Peyer's patch (tissue), 4 donors: Measurements from ENCODE around the gene TEAD3.

Experiments used
- CTCF ChIP-seq, 6 experiments: fragments of 450-650 bp in 4 of 6; fragments of 200-600 bp in 2 of 6; sonication (generic) in 1 of 6; IDR thresholded peaks; one replicate each; pipeline ENCODE4 v1.5.1; 2017 to 2019; ENCODE audit warnings: antibody characterized with exemption in 6 of 6, mild to moderate bottlenecking in 3 of 6, moderate library complexity in 1 of 6
- POLR2A ChIP-seq, 2 donors: fragments of 450-650 bp; IDR thresholded peaks; one replicate each; pipeline ENCODE4 v1.5.1; 2017; ENCODE audit warnings: antibody characterized with exemption in 2 of 2, mild to moderate bottlenecking in 2 of 2, moderate library complexity in 2 of 2

- no peak for TF ChIP-seq CTCF (IDR thresholded peaks at IDR 0.05)
- TF ChIP-seq POLR2A (IDR thresholded peaks at IDR 0.05), result no peak
Measured at GRCh38 chr6:35516712-35517111, 19.8 kb upstream of the TEAD3 start.
